Vagina (tissue), 2 donors: ENCODE results near the gene MGAT5.

ENCODE experiments used
- CTCF ChIP-seq, 3 experiments: fragments of 450-650 bp in 2 of 3; fragments of 200-600 bp in 1 of 3; sonication (generic) in 1 of 3; IDR thresholded peaks; one replicate each; pipeline ENCODE4 v1.5.1; 2017 to 2019; ENCODE audit warnings: antibody characterized with exemption in 3 of 3, mild to moderate bottlenecking in 2 of 3, moderate library complexity in 2 of 3
- POLR2A ChIP-seq, 2 donors: fragments of 450-650 bp; IDR thresholded peaks; one replicate each; pipeline ENCODE4 v1.6.1; 2017; ENCODE audit warnings: antibody characterized with exemption in 2 of 2, mild to moderate bottlenecking in 2 of 2, moderate library complexity in 2 of 2
- POLR2AphosphoS5 ChIP-seq, 2 donors: sonication (generic); formaldehyde crosslinking; IDR thresholded peaks; one replicate each; pipeline ENCODE4 v1.9.0; 2017; ENCODE audit warnings: antibody characterized with exemption in 2 of 2, mild to moderate bottlenecking in 2 of 2, low read depth in 1 of 2; ENCODE audit not compliant: insufficient read depth in 1 of 2

GRCh38 chr2:134502104-134502503 is 248.2 kb downstream of the MGAT5 start:
- no peak for TF ChIP-seq CTCF (IDR thresholded peaks at IDR 0.05)
- TF ChIP-seq POLR2A (IDR thresholded peaks at IDR 0.05) = no peak
- no peak for TF ChIP-seq POLR2AphosphoS5 (IDR thresholded peaks at IDR 0.05; ENCODE audit: insufficient read depth in 1 of 2, low read depth in 1 of 2)
